HUDEP-2 (cell line): ENCODE measurements around the gene FANCD2.
"Not testable (repeated sequence)": the region's sequence is repeated elsewhere in the genome, so short reads cannot be mapped to it uniquely, and the experiment has no call there.

Source experiments
- DNase-seq, 76 experiments: peaks; one replicate each; lab custom pipeline; 2025; ENCODE audit not compliant: unreplicated experiment in 76 of 76; lab: John Stamatoyannopoulos, UW

Gene FANCD2

DNA sequence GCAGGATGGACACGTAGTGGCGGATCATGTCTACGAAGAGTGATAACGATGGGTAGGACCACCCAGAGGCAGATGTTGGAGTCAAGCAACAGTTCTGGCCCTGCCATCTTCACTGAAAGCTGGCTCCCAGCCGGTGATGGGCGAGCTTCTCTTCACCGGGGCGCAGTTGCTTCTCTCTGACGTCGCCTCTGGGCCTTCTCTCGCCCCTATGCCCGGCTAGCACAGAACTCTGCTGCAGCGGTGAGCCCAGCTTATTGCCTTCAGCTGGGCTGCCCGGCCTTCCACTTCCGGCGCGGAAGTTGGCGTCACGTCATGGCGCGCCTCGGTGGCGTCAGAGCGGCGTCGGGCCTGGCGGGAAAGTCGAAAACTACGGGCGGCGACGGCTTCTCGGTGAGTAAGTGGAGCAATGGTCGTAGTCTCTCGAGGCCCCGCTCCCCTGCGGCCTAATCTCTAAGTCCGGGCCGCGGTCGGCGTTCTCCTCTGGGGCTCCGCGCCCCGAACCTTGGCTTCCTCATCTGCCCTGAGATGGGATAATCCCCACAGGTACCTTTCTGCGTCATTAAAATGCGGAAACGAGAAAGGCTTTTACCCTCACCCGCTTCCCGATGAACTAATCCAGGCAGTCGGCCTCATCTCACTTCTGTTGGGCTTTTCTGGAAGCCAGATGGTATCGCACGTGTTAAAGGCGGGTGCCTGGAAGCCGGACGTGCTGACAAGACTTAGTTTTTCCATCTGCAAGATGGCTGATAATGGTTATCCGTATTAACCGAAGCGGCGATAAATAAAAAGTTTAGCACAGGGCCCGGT, at the start of gene FANCD2:
FANCD2 (plus strand) TSS at position 354 of the 807 bp plus-strand sequence. CDS start 2,221 bp downstream, outside the sequence.
- peak in 74 of 76 experiments; percentile 7 to 93 (median 73) for DNase-seq

DNA sequence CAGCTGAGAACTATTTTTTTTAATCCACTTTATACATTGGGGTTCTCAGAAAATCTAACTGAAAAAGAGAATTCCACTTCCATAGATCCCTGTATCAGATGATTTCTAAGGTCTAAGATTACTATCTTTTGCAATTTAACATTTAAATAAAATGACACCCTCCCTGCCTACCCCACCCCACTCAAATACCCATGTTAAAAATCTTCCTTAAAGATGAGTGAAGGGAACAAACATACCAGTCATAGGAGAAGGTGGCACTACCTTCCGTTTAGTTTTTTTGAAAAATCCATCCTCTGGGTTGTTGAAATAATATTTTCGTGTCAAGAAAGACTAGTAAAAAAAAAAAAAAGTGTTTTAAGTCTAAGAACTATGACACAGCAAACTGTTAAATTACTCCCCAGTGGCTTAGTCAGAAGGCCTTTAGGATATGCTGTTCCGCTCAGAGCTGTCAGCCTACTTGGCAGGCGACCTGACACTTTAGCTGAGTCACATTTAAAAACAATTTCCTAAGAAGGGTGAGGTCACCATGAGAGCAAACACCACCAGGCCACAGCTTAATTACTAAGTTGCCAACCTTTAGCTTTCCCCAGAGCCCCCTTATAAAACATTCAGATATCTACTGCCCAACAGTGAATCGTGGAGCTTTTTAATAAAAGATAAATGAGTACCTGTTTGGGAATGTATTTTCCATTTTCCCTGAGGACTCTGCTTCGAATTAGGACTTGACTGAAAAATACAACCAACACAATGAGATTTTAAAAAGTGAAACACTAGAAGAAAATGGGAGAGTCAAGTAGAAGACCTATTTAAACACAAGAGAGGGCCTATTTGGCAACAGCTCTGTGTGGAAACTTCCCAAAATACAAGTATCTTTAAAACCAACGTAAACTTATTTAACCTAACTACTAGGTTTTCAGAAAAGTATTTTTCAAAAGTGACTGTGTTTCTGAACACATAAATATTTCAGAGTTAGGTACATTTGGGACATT, 49.2 kb upstream of the FANCD2 start:
- peak in 71 of 76 experiments; percentile 28 to 91 (median 72) for DNase-seq

DNA sequence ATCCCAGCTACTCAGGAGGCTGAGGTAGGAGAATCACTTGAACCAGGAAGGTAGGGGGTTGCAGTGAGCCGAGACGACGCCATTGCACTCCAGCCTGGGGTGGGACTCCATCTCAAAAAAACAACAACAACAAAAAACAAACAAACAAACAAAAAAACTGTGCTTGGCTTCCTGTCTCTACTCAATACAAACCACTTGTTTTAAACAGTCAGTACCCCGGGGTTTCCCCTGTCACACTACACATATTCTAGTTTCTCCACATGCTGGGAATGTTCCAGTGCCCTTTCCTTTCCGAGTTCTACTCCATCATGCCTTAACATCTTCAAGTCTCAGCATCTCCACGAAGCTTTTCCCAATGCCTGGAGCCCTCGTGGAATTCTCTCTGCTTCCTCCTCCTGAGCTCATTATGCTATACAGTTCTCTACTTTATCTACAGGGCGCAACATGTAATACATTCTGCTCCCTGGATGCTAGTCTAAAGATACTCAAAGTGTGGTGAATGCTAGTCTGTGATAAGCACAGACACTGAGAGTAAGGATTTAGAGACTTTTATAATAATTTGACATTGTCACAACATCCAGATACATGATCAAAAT, 47.4 kb upstream of the FANCD2 start:
- DNase-seq, result peak in 36 of 76 experiments; percentile 2 to 73 (median 30)

DNA sequence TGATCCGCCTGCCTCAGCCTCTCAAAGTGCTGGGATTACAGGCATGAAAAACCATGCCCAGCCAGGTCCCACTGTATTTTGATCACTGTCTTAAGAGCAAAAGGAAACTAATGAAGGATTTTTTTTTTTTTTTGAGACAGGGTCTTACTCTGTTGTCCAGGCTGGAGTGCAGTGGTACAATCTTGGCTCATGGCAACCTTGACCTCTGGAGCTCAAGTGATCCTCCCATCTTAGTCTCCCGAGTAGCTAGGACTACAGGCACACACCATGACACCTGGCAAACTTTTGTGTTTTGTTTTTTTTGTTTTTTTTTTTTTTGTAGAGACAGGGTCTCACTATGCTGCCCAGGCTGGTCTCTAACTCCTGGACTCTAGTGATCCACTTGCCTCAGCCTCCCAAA, 46.0 kb upstream of the FANCD2 start:
- no peak for DNase-seq

DNA sequence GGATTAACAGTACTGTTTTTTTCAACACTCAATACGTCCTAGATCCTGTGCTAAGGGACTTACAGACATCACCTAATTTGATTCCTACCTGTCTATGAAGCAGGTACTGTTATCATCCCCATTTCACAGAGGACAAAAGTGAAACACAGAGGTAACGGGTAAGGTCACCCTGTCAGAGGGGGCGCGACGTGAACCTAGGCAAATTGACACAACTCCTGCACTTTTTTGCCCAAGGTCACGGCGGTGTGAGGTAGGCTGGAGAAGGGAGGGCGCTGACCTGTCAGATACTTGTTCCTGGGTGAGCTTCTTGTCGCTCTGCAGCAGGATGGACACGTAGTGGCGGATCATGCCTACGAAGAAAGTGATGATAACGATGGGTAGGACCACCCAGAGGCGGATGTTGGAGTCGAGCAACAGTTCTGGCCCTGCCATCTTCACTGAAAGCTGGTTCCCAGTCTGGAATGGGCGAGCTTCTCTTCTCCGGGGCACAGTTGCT, 40.0 kb upstream of the FANCD2 start:
- peak in 4 of 76 experiments; percentile 38 to 69 (median 47) for DNase-seq

DNA sequence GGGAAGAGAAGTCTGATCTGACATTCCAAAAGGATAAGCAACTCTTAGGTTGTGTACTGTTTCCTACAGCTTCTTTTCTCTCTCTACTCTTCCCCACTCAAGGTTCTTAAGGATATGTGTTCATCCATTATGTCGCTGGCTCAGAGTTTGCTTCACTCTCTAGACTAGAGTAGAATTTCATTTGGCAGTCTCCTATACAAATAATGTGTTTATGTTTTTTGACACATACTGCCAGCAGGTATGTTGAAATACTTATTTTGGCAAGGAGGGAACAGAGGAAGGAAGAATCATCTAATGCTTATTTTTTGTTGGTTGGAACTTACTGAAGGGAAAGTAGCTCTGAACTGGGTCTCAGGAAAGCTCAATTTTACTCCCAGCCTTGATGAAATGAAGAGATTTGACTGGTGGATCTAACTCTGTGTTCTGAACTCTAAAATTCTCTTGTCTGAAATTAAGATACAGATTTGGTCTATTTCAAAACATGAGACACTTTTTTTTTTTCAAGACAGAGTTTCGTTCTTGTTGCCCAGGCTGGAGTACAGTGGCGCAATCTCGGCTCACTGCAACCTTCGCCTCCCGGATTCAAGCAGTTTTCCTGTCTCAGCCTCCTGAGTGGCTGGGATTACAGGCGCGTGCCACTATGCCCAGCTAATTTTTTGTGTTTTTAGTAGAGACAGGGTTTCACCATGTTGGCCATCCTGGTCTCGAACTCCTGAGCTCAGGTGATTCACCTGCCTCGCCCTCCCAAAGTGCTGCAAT, 32.0 kb upstream of the FANCD2 start:
- DNase-seq, result no peak

DNA sequence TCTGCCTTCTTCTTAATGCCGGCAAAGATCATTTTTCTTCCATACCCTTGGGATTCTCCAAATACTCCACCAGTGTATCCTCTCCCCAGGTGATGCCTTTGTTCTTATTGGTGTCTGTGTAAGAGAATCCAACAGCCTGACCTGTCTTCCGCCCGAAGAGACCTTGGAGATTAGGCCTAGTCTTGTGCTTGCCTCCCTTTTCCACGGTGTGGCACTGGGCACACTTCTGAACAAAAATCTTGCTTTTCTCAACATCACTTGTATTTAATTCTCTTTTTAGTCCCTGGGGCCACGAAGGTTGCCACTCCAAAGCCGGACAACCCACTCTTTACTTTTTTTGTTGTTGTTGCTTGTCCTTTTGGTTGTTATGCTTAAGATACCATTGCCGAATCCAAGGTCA, 25.6 kb upstream of the FANCD2 start:
- DNase-seq, result no peak

DNA sequence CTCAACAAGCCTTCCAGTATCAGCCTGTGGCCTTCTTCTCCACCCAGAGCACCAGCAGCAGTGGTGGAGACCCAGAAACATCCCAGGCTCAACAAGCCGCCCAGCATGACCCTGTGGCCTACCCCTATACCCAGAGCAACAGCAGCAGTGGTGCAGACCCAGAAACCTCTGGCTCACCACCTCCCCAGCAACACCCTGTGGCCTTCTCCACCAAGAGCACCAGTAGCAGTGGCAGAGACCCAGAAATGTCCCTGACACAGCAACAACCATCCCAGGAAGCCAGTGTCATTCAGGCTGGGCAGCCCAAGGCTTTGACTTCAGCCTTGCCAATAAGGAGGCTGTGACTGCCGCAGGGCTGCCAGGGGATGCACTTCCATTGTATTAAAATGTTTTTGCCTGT, 23.3 kb upstream of the FANCD2 start:
- no peak for DNase-seq

DNA sequence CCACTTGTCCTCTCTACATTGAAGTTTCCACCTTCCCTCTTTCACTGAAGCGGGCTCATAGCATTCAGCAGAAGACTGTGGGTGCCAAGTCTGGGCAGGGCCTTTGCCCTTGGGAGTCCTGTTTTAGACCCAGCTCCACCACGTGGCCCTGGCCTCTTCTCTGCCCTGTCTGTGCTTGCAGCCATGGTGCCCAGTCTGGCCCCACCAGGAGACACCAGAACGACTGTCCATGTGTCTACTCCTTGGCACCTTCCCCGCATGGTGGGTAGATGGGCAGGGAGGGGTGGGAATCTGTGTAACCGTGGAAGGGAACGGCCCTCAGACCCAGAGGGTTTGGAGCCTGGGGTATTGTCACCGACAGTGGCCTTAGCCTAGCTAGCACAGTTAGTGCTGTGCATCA, 21.7 kb upstream of the FANCD2 start:
- no peak for DNase-seq

DNA sequence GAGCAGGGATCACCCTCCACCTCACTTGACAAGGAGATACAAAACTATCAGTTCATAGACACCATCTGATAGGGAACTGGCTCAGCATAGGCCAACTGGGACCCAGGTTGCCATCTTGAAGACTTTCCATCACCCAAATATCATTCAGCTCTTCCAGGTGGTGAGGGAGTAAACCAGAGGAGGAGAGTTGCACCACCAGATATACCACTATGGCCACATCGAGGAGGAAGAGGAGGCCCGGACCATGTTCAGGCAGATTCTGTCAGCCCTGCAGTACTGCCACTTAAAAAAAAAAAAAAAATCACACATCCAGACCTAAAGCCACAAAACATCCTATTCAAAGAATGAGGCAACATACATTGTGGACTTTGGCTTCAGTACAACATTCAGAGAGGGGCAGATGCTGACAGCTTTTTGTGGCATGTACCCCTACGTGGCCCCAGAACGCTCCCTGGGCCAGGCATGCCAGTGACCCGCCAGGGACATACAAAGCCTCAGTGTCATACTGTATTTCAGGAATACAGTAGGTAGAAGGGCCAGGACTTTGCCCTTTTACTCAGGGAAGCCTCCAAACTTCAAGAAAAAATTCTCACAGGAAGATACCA, 21.2 kb upstream of the FANCD2 start:
- no peak for DNase-seq

DNA sequence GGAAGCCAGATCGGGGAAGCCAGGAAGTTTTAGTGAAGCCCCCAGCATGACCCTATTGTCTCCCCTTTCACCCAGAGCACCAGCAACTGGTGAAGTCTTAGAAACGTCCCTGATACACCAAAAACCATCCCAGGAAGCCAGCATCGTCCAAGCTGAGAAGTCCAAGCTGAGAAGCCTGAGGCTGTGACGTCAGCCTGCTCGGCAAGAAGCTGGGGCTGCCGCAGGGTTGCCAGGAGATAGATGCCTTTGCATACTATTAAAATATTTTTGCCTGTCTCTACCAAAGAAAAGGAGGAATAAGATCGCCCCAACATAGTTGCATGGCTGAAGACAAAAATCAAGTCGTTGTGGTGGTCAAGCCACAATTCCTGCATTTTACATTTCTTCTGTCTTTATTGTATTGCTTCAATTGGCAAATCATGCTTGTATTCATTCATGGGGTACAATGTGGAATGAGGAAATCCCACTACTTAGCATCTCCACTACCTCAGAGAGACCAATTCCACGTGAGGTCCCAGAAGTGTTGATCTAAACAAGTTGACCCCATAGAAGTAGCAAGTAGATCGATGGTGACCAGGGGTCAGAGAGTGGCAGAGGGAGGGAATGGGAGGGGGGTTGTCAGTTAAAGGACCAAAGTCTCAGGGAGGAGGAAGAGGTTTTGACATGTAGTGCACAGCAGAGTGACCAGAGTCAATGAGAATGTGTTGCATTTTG, 20.0 kb upstream of the FANCD2 start:
- no peak for DNase-seq

DNA sequence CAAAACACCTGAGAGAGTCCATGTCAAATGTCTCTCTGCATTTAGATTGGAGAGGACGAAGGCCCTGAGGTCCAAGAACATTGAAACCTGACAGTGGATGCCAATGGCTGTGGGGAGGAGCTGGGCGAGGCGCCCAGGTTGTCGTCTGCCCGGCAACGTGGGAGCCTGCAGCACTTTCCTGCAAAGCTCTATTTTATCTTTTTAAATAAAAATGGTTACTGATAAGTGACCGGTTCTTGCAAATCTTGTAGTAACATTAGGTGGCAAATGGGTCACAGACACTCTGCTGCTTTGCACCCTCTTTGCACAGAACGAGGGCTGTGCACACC, 19.5 kb upstream of the FANCD2 start:
- DNase-seq, result peak in 13 of 76 experiments; percentile 5 to 37 (median 17)

DNA sequence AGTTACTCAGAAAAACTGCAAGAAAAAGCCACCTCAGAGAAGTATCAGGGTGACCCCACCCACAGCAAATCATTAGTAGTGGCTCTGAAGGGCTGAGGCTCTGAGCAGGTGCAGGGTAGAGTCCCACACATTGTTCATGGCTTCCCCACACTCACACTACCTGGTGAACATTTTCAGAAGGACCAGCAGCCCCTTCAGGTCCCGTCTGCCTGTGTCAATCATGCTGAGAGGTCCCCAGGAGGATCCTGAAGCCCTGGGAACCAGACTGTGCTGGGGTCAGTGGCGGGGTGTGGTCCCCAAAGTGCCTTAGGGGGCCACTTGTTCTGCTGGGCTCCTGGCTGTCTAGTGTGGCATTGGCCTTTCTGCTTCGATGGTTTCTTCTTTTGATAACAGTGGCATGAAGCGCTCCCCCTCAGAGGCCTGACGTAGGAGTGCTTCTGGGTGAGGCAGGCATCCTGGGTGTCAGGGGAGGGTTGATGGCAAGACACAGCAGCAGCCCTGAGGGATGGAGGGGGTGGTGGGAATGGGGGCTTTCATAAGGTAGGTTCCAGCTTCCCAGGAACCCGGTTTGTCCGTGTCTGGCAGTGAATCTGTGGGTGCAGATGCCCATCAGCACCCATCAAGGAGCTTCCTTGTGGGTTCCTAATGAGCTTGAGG, 19.0 kb upstream of the FANCD2 start:
- DNase-seq, result peak in 8 of 76 experiments; percentile 1 to 24 (median 10)

DNA sequence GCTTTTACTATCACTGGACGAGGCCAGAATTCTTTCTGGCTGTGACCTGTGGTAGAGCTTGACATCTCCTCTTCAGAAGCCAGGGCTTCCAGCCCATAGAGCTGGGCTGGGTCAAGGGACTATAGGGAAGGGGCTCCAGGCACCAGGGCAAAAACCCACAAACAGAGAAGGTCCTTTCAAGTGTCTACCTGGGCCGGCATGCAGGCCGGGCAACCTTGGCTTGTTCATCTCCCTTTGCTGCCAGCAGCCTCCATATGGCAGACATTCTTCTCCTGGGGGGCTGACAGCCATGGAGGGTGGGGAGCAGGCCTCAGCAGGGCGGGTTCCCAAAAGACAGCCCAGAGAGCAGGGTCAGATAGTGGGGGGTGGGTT, 18.0 kb upstream of the FANCD2 start:
- DNase-seq, result not testable (repeated sequence)

DNA sequence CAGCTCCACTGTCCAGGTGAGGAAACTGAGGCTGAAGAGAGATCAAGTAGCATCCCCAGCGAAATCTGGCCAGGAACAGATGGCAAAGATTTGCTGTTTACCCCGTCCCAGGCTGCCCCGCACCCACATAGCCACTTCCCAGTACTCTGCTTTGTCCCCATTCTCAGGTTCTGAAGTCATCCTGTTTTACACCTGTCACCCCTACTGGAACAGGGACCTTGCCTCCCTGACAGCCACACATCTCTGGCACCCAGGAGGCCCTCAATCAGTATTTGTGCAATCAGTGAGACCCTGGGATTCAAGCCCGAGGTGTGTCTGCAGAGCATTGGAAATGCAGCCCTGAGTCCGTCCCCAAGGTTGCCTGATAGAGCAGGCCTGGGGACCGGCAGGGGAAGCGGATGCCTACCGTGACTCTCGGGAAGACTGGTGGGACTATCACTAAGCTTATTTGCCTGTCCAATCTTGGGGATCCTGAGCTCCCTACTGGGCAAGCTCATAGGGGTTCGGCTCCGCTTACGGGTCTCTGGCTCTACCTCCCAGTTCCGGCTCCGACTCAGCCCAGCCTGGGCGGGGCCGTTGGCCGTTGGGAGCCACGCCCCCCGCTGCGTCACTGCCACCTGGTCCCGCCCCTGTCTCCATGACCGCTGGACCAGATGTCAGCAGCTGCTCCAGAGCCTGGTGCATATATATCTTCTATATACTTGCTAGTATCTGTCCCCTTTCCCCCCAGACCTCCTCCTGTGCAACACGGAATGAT, 17.5 kb upstream of the FANCD2 start:
- DNase-seq, result peak in 62 of 76 experiments; percentile 2 to 79 (median 58)

DNA sequence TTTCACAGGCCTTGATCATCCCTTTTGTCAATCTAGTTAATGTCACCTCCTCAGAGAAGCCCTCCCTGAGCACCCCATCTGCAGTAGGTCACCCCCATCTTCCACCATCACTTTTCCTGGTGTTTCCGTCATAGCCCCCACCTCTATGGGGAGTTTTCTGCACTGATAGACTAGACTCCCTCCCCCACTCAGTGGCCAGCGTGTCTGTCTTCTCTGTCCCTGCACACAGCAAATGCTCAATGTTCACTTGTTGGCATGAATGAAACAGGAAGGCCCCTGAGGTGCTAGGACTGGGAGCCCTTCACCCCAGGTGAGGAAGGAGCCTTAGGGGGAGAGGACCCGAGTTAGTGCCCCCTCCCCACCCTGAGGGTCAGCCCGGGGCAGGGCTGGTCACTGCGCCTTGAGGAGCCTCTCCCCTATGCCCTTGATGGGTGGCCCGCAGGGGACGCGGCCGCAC, 15.8 kb upstream of the FANCD2 start:
- DNase-seq, result no peak

DNA sequence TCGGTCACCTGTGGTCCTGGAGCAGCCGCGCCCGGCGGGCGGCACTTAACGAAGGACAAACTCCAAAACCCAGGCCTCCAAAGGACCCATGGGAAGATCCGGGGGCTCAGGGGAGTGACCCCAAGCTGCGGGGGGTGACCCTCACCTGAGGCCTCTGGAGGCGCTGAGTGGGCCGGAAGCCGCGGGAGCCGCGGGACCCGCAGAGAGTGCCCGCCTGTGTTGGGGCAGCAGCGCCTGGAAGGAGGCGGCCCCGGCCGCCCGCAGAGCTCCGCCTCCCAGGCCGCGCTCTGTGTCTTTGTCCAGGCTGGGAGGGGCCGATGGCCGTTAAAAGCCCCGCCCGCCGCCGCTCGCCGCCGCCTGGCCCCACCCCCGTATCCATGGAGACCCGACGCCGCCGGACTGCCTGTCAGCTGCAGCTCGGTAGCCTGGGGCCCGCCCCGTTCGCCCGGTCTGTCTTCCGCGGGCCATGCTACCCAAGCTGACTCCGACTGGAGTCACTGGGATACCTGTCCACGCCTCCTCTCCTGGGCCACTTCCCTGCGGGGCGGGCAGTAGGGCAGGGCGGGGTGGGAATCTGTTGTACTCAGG, 15.3 kb upstream of the FANCD2 start:
- DNase-seq, result peak in 73 of 76 experiments; percentile 51 to 97 (median 91)
